Calu3 (cell line): Measurements from ENCODE around the gene HBP1. TPM values are rescaled to one million over a fixed set of nuclear protein-coding genes. Genes with fewer than 3 reads are reported as not detected.

ENCODE experiments used
- BruUV-seq: library from RNA; stranded (reverse); fragments of 400-500 nt; replicated peaks from 2 replicates; lab custom pipeline; 2021; lab: Mats Ljungman, UMichigan
- CTCF ChIA-PET: fragments of 300-600 bp; sonication (Branson Sonifier 250); formaldehyde crosslinking; loops from one replicate; lab custom pipeline; 2022; ENCODE audit warnings: antibody characterized with exemption; lab: Charles Lee
- DNase-seq: peaks from one replicate; pipeline ENCODE4 v3.0.0; 2022
- H3K27ac Mint-ChIP-seq: one replicate; pipeline ENCODE4 v1.8.0; 2022; ENCODE audit warnings: mixed read lengths; ENCODE audit not compliant: unreplicated experiment
- H3K27me3 Mint-ChIP-seq: one replicate; pipeline ENCODE4 v1.8.0; 2022; ENCODE audit warnings: mixed read lengths; ENCODE audit not compliant: unreplicated experiment
- H3K36me3 Mint-ChIP-seq: one replicate; pipeline ENCODE4 v1.8.0; 2022; ENCODE audit warnings: mild to moderate bottlenecking, moderate library complexity, mixed read lengths; ENCODE audit not compliant: insufficient read depth, unreplicated experiment
- H3K4me1 Mint-ChIP-seq: one replicate; pipeline ENCODE4 v1.8.0; 2022; ENCODE audit warnings: mild to moderate bottlenecking, low read depth, mixed read lengths; ENCODE audit not compliant: unreplicated experiment
- H3K4me3 Mint-ChIP-seq: one replicate; pipeline ENCODE4 v1.8.0; 2022; ENCODE audit warnings: mild to moderate bottlenecking, low read depth, moderate library complexity, mixed read lengths; ENCODE audit not compliant: unreplicated experiment
- H3K9me3 Mint-ChIP-seq: one replicate; pipeline ENCODE4 v1.8.0; 2022; ENCODE audit warnings: low read depth, mixed read lengths; ENCODE audit not compliant: unreplicated experiment
- CTCF ChIP-seq: fragments of 200-600 bp; IDR thresholded peaks from one replicate; pipeline ENCODE4 v1.8.0; 2022; ENCODE audit warnings: antibody characterized with exemption; ENCODE audit not compliant: unreplicated experiment
- intact Hi-C: fragments of 100-400 bp; cut with micrococcal nuclease; formaldehyde crosslinking; loops from one replicate; pipeline ENCODE4 v1.10.0; 2022; ENCODE audit not compliant: unreplicated experiment
- total RNA-seq: library from RNA; stranded (reverse); gene quantifications from 2 replicates; pipeline ENCODE4 v1.2.3, GENCODE V29; 2022

HBP1 gene
- total RNA-seq, 1 experiment from 2014 or later, result 32.0 TPM

DNA sequence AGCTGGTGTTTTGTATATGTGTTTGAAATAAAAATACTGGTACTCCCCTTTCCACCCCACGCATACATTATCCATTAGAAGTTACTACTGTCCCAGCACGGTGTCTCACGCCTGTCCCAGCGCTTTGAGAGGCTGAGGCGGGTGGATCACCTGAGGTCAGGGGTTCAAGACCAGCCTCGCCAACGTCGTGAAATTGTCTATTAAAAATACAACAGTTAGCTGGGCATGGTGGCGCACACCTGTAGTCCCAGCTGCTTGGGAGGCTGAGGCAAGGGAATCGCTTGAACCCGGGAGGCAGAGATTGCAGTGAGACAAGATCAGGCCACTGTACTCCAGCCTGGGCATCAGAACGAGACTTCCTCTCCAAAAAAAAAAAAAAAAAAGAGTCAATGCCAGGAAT is 2.7 kb downstream of the HBP1 start:
- BruUV-seq, result TSS peak; percentile 5
- H3K27me3 Mint-ChIP-seq, result no peaks in the 10 kb centered on the region
- CTCF ChIA-PET, result interaction anchor here (0.7 kb wide), 1 partner anchor 22 kb away, joined by 7 read pairs; no protein-coding TSS in a partner anchor
- no peak overlapping the region for H3K27ac Mint-ChIP-seq
- no peak overlapping the region for H3K4me3 Mint-ChIP-seq
- no peak for DNase-seq
- peaks cover 32% of the 10 kb centered on the region for H3K36me3 Mint-ChIP-seq
- no peak for TF ChIP-seq CTCF
- no peaks in the 10 kb centered on the region for H3K9me3 Mint-ChIP-seq
- peaks cover 23% of the 10 kb centered on the region for H3K4me1 Mint-ChIP-seq
- intact Hi-C loops, result no loop called here

GRCh38 chr7:107172276-107173032 is 3.7 kb downstream of the HBP1 start:
- H3K27me3 Mint-ChIP-seq, result no peaks in the 10 kb centered on the region
- TF ChIP-seq CTCF, result no peak
- CTCF ChIA-PET, result no interaction called here
- no peak overlapping the region for H3K27ac Mint-ChIP-seq
- no peaks in the 10 kb centered on the region for H3K9me3 Mint-ChIP-seq
- TSS peak; percentile 3 for BruUV-seq
- intact Hi-C loops, result no loop called here
- no peak for DNase-seq
- peaks cover 31% of the 10 kb centered on the region for H3K36me3 Mint-ChIP-seq
- peaks cover 23% of the 10 kb centered on the region for H3K4me1 Mint-ChIP-seq
- no peak overlapping the region for H3K4me3 Mint-ChIP-seq

DNA sequence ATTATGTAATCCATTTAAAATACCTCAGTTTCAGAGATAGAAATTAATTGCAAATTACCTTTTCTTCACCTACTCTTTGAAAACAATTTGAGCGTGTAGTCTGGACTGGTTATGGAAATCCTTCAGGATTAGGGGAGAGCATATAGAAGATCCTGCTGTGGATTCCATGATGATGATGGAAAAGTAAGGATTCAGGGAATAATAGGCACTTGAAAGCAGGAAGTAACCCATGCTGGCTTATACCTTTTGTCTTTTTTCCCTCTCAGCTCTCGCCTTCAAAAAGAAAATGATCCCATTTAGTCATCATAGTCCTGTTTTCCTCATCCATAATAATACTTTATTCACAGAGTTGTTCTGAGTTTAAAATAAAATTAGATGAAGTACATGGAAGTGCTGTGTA is 4.4 kb downstream of the HBP1 start:
- Mint-ChIP-seq H3K9me3 (no peaks in the 10 kb centered on the region), H3K27me3 (no peaks in the 10 kb centered on the region), H3K4me3 (no peak overlapping the region), H3K27ac (no peak overlapping the region), H3K36me3 (peaks cover 23% of the 10 kb centered on the region), H3K4me1 (peaks cover 23% of the 10 kb centered on the region)
- no TSS peak for BruUV-seq
- no peak for DNase-seq
- intact Hi-C loops, result no loop called here
- no peak for TF ChIP-seq CTCF
- CTCF ChIA-PET, result no interaction called here

- CTCF ChIA-PET, result no interaction called here
- Mint-ChIP-seq H3K36me3 (peaks cover 17% of the 10 kb centered on the region), H3K27me3 (no peaks in the 10 kb centered on the region), H3K27ac (no peak overlapping the region), H3K4me3 (no peak overlapping the region), H3K9me3 (no peaks in the 10 kb centered on the region), H3K4me1 (peaks cover 23% of the 10 kb centered on the region)
- DNase-seq, result no peak
- no TSS peak for BruUV-seq
- intact Hi-C loops, result no loop called here
- TF ChIP-seq CTCF, result no peak
These were observed 5.0 kb downstream of the HBP1 start for GRCh38 chr7:107173691-107174406.
